ENCODE measurements around the gene BANK1.

DNA sequence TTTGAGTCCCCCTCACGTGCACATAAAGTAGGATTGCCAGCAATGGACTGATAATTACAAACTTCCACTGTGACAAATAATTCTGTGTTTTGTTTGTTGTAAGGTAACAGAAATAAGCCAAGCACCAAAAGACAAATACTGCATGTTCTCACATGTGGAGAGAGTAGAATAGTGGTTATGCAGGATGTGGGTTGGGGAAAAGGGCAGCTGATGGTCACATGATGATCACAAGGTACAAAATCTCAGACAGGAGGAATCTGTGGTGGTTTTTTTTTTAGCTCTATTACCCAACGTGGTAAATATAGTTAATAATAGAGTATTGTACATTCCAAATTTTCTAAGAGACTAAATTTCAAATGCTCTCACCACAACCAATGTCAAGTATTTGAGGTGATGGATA is 182.3 kb downstream of the BANK1 start:
- TF ChIP-seq, protein P1, sequence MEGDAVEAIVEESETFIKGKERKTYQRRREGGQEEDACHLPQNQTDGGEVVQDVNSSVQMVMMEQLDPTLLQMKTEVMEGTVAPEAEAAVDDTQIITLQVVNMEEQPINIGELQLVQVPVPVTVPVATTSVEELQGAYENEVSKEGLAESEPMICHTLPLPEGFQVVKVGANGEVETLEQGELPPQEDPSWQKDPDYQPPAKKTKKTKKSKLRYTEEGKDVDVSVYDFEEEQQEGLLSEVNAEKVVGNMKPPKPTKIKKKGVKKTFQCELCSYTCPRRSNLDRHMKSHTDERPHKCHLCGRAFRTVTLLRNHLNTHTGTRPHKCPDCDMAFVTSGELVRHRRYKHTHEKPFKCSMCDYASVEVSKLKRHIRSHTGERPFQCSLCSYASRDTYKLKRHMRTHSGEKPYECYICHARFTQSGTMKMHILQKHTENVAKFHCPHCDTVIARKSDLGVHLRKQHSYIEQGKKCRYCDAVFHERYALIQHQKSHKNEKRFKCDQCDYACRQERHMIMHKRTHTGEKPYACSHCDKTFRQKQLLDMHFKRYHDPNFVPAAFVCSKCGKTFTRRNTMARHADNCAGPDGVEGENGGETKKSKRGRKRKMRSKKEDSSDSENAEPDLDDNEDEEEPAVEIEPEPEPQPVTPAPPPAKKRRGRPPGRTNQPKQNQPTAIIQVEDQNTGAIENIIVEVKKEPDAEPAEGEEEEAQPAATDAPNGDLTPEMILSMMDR (IDR thresholded peaks at IDR 0.05): no peak
- TF ChIP-seq POLR2A (IDR thresholded peaks at IDR 0.05) (no peak), EP300 (IDR thresholded peaks at IDR 0.05) (no peak)

All from upper lobe of left lung (tissue), 4 donors.